Testis (tissue), 3 donors: Measurements from ENCODE around the gene IKBKE. TPM values are rescaled to one million over a fixed set of nuclear protein-coding genes. Genes with fewer than 3 reads are reported as not detected.
A peak's percentile ranks its signal among the peaks of the same experiment; 100 is the strongest.

ENCODE experiments used
- DNase-seq: peaks from one replicate; pipeline ENCODE4 v3.0.0-alpha.2; 2019
- H3K27ac ChIP-seq, 2 donors: fragments of 200-600 bp; sonication (generic); one replicate each; pipeline ENCODE4 v1.5.1; 2019
- H3K27me3 ChIP-seq: fragments of 200-600 bp; sonication (generic); one replicate; pipeline ENCODE4 v1.5.1; 2019
- H3K36me3 ChIP-seq: fragments of 200-600 bp; sonication (generic); one replicate; pipeline ENCODE4 v1.5.1; 2017; ENCODE audit warnings: low read depth; ENCODE audit errors: missing control alignments
- H3K4me1 ChIP-seq: fragments of 200-600 bp; sonication (generic); one replicate; pipeline ENCODE4 v1.5.1; 2019
- H3K4me3 ChIP-seq, 2 donors: fragments of 200-600 bp; sonication (generic); one replicate each; pipeline ENCODE4 v1.5.1; 2017 to 2019
- H3K9me3 ChIP-seq: fragments of 200-600 bp; sonication (generic); one replicate; pipeline ENCODE4 v1.5.1; 2017
- CTCF ChIP-seq, 3 experiments: fragments of 450-650 bp in 2 of 3; fragments of 200-600 bp in 1 of 3; sonication (generic) in 1 of 3; IDR thresholded peaks; one replicate each; pipeline ENCODE4 v1.5.1; 2016 to 2019; ENCODE audit warnings: antibody characterized with exemption in 3 of 3, mild to moderate bottlenecking in 2 of 3, moderate library complexity in 1 of 3
- POLR2A ChIP-seq: fragments of 450-650 bp; IDR thresholded peaks from one replicate; pipeline ENCODE4 v1.6.1; 2017; ENCODE audit warnings: antibody characterized with exemption, mild to moderate bottlenecking, moderate library complexity
- WGBS, 2 donors: methylation state at CpG; one replicate each; pipeline ENCODE4 v1.1.5; 2018; 5-methylcytosine and 5-hydroxymethylcytosine counted together
- intact Hi-C: fragments of 100-400 bp; cut with DNase I; formaldehyde crosslinking; loops from one replicate; pipeline ENCODE4 v1.15.1; 2023; ENCODE audit warnings: low total_unique reads
- polyA plus RNA-seq: library from polyadenylated mRNA; stranded (reverse); fragments of 350-450 nt; fragmentation: Illumina TruSeq; extraction: RNeasy Lipid Tissue Mini Kit (QIAGEN cat#74804); gene quantifications from one replicate; pipeline ENCODE4 v1.2.3, GENCODE V29; 2014; ENCODE audit warnings: low read depth, low replicate concordance; ENCODE audit not compliant: insufficient read depth
- total RNA-seq, 2 donors: library from RNA; depleted of rRNA; stranded (reverse); fragments of >200 nt; gene quantifications; one replicate each; pipeline ENCODE4 v1.2.3, GENCODE V29; 2016

Gene IKBKE
- total and polyA plus RNA-seq, 3 donors from 2014 or later, result 0.99 to 1.6 (median 1.0) TPM

GRCh38 chr1:206513312-206514111 lies 43.2 kb downstream of the IKBKE start:
- TF ChIP-seq POLR2A (no peak), CTCF (IDR thresholded peaks at IDR 0.05) (no peak)
- DNase-seq, result peak; percentile 72
- intact Hi-C loops, result no loop called here
- WGBS, 2 donors, result 55 to 62% methylated on average over 10 to 11 of the region's 11 CpGs
- H3K36me3 ChIP-seq, result no peaks in the 10 kb centered on the region
- peak overlapping the region in 1 of 2 donors; percentile 5 for H3K27ac ChIP-seq
- H3K4me1 ChIP-seq, result peaks cover 22% of the 10 kb centered on the region
- no peaks in the 10 kb centered on the region for H3K9me3 ChIP-seq
- H3K27me3 ChIP-seq, result no peaks in the 10 kb centered on the region
- no peak overlapping the region for H3K4me3 ChIP-seq

GRCh38 chr1:206514813-206515387 lies 44.6 kb downstream of the IKBKE start:
- no peak overlapping the region for H3K27ac ChIP-seq
- no peaks in the 10 kb centered on the region for H3K9me3 ChIP-seq
- DNase-seq, result no peak
- WGBS, 2 donors, result 56 to 76% methylated on average over 5 of the region's 5 CpGs
- TF ChIP-seq CTCF (IDR thresholded peaks at IDR 0.05), result no peak
- TF ChIP-seq POLR2A, result no peak
- intact Hi-C loops, result no loop called here
- H3K4me3 ChIP-seq, result no peak overlapping the region
- H3K36me3 ChIP-seq, result no peaks in the 10 kb centered on the region
- no peaks in the 10 kb centered on the region for H3K27me3 ChIP-seq
- peaks cover 20% of the 10 kb centered on the region for H3K4me1 ChIP-seq

GRCh38 chr1:206516728-206516990 lies 46.4 kb downstream of the IKBKE start:
- WGBS, 2 donors, result 69 to 76% methylated on average over 5 of the region's 5 CpGs
- H3K9me3 ChIP-seq, result no peaks in the 10 kb centered on the region
- H3K27ac ChIP-seq, result no peak overlapping the region
- intact Hi-C loops, result no loop called here
- H3K4me1 ChIP-seq, result peaks cover 20% of the 10 kb centered on the region
- TF ChIP-seq POLR2A (no peak), CTCF (IDR thresholded peaks at IDR 0.05) (no peak)
- no peak for DNase-seq
- H3K36me3 ChIP-seq, result no peaks in the 10 kb centered on the region
- no peak overlapping the region for H3K4me3 ChIP-seq
- H3K27me3 ChIP-seq, result no peaks in the 10 kb centered on the region

- TF ChIP-seq POLR2A (no peak), CTCF (IDR thresholded peaks at IDR 0.05) (no peak)
- H3K9me3 ChIP-seq, result no peaks in the 10 kb centered on the region
- peaks cover 12% of the 10 kb centered on the region for H3K4me1 ChIP-seq
- intact Hi-C loops, result no loop called here
- no peak overlapping the region for H3K4me3 ChIP-seq
- H3K36me3 ChIP-seq, result no peaks in the 10 kb centered on the region
- WGBS, 2 donors, result 91 to 92% methylated on average over 8 of the region's 8 CpGs
- no peak for DNase-seq
- H3K27ac ChIP-seq, result no peak overlapping the region
- no peaks in the 10 kb centered on the region for H3K27me3 ChIP-seq
Observed at GRCh38 chr1:206517784-206518183, 47.5 kb downstream of the IKBKE start.

GRCh38 chr1:206518206-206518605 lies 47.9 kb downstream of the IKBKE start:
- Histone ChIP-seq H3K9me3 (no peaks in the 10 kb centered on the region), H3K36me3 (no peaks in the 10 kb centered on the region), H3K4me1 (peaks cover 8% of the 10 kb centered on the region), H3K4me3 (no peak overlapping the region), H3K27me3 (no peaks in the 10 kb centered on the region), H3K27ac (no peak overlapping the region)
- TF ChIP-seq POLR2A (no peak), CTCF (IDR thresholded peaks at IDR 0.05) (no peak)
- 88% methylated on average over 18 of the region's 18 CpGs; no CpG with 5 or more reads in 1 of the 2 donors for WGBS, 2 donors
- DNase-seq, result no peak
- intact Hi-C loops, result no loop called here
